ENCODE data around the gene GCH1.

GCH1 gene

DNA sequence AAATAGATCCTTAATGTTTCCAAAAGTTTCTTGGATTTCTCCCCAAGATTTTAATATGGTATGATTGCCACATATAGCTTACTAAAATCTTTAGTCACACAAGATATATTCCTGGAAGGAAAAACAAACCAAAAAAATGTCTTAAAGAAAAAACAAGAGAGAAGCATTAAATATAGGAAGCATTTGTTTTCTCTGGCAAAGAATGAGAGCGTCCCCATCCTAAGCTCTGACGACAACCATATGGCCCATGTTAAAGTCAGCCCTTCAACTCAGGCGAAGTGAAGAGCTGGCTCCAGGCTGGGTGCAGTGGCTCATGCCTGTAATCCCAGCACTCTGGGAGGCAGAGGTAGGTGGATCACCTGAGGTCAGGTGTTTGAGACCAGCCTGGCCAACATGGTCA is 35.6 kb downstream of the GCH1 start:
- Histone ChIP-seq H3K4me1 (ENCODE audit: insufficient read depth, low read length) (no peaks in the 10 kb centered on the region), H3K9ac (ENCODE audit: low read depth, low read length) (no peak overlapping the region), H3K9me3 (ENCODE audit: control insufficient read depth, insufficient read depth, low read length) (no peaks in the 10 kb centered on the region), H3K36me3 (ENCODE audit: insufficient read depth, low read length) (no peaks in the 10 kb centered on the region)

GRCh38 chr14:54866588-54866987 is 36.0 kb downstream of the GCH1 start:
- Histone ChIP-seq H3K36me3 (ENCODE audit: insufficient read depth, low read length) (no peaks in the 10 kb centered on the region), H3K9me3 (ENCODE audit: control insufficient read depth, insufficient read depth, low read length) (no peaks in the 10 kb centered on the region), H3K9ac (ENCODE audit: low read depth, low read length) (no peak overlapping the region), H3K4me1 (ENCODE audit: insufficient read depth, low read length) (no peaks in the 10 kb centered on the region)

GRCh38 chr14:54864526-54864925 is 38.1 kb downstream of the GCH1 start:
- H3K36me3 ChIP-seq (ENCODE audit: insufficient read depth, low read length), result no peaks in the 10 kb centered on the region
- no peaks in the 10 kb centered on the region for H3K4me1 ChIP-seq (ENCODE audit: insufficient read depth, low read length)
- H3K9ac ChIP-seq (ENCODE audit: low read depth, low read length), result no peak overlapping the region
- no peaks in the 10 kb centered on the region for H3K9me3 ChIP-seq (ENCODE audit: control insufficient read depth, insufficient read depth, low read length)

DNA sequence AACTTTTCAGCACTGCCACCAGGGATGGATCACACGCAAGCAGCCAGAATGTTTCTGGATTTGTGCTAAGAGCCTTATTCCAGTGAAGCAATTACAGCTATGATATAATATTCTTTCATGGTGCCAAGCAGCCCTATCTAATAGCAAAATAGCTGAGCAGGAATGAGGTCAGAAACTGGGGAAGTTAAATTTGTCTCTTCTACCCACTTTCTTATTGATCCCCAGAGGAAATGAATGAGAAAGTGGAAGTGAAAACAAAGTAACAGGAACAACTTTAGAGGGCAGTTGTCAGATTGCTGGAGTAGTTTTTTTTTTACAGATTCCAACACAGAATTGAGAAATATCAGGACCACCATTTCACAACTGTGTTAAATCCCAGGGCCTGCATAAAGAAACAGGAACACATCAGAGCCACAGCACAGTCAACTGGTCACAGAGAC is 44.8 kb downstream of the GCH1 start:
- H3K9me3 ChIP-seq (ENCODE audit: control insufficient read depth, insufficient read depth, low read length), result no peaks in the 10 kb centered on the region
- no peaks in the 10 kb centered on the region; the same call in 1 of the 2 replicates for H3K4me1 ChIP-seq (ENCODE audit: insufficient read depth, low read length)
- H3K9ac ChIP-seq (ENCODE audit: low read depth, low read length), result no peak overlapping the region
- H3K36me3 ChIP-seq (ENCODE audit: insufficient read depth, low read length), result no peaks in the 10 kb centered on the region

GRCh38 chr14:54856152-54856551 is 46.5 kb downstream of the GCH1 start:
- no peaks in the 10 kb centered on the region for H3K36me3 ChIP-seq (ENCODE audit: insufficient read depth, low read length)
- no peaks in the 10 kb centered on the region for H3K9me3 ChIP-seq (ENCODE audit: control insufficient read depth, insufficient read depth, low read length)
- no peak overlapping the region for H3K9ac ChIP-seq (ENCODE audit: low read depth, low read length)
- no peaks in the 10 kb centered on the region; the same call in 1 of the 2 replicates for H3K4me1 ChIP-seq (ENCODE audit: insufficient read depth, low read length)

DNA sequence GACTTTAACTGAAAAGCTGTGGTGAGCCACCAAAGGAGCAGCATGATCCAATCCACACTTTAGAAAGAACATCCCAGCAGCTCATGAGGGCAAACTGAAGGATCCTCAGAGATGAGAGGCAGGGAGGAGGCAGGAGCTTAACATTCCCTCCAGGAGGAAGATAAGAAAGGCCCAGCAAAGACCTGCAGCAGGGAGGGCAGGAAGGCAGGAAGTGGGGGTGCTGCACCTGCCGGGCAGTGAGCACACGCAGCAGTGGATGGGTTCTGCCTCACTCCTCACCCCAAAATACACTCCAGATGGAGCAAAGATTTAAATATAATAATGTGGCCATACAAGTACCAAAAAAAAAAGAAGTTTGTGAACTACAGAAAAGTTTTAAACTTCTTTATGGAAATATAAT is 48.4 kb downstream of the GCH1 start:
- Histone ChIP-seq H3K9ac (ENCODE audit: low read depth, low read length) (no peak overlapping the region), H3K36me3 (ENCODE audit: insufficient read depth, low read length) (no peaks in the 10 kb centered on the region), H3K4me1 (ENCODE audit: insufficient read depth, low read length) (no peaks in the 10 kb centered on the region; the same call in 1 of the 2 replicates), H3K9me3 (ENCODE audit: control insufficient read depth, insufficient read depth, low read length) (no peaks in the 10 kb centered on the region)

DNA sequence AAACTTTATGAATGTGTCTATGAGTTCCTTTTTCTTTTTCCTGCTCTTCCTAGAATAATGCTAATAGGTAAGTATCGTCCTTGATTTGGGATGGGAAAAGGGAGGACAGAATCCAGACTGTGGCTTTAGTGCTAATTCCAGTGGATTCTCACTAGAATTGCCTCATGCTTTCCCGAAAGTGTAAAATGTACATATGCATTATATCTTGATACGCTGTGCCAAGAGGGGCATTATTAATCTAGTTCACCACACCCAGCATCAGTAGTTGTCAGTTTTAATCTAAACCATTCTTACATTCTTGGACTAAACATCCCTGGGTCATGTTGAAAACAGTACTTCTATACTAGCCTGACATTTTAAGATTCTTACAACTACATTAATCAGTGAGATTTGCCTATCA is 49.3 kb downstream of the GCH1 start:
- Histone ChIP-seq H3K36me3 (ENCODE audit: insufficient read depth, low read length) (no peaks in the 10 kb centered on the region), H3K9ac (ENCODE audit: low read depth, low read length) (no peak overlapping the region), H3K4me1 (ENCODE audit: insufficient read depth, low read length) (no peaks in the 10 kb centered on the region; the same call in 1 of the 2 replicates), H3K9me3 (ENCODE audit: control insufficient read depth, insufficient read depth, low read length) (no peaks in the 10 kb centered on the region)

GRCh38 chr14:54852215-54852614 is 50.4 kb downstream of the GCH1 start:
- H3K36me3 ChIP-seq (ENCODE audit: insufficient read depth, low read length), result no peaks in the 10 kb centered on the region
- H3K4me1 ChIP-seq (ENCODE audit: insufficient read depth, low read length), result no peaks in the 10 kb centered on the region; the same call in 1 of the 2 replicates
- no peak overlapping the region for H3K9ac ChIP-seq (ENCODE audit: low read depth, low read length)
- no peaks in the 10 kb centered on the region for H3K9me3 ChIP-seq (ENCODE audit: control insufficient read depth, insufficient read depth, low read length)

GRCh38 chr14:54848910-54849309 is 53.7 kb downstream of the GCH1 start:
- Histone ChIP-seq H3K9me3 (ENCODE audit: control insufficient read depth, insufficient read depth, low read length) (no peaks in the 10 kb centered on the region), H3K9ac (ENCODE audit: low read depth, low read length) (no peak overlapping the region), H3K4me1 (ENCODE audit: insufficient read depth, low read length) (no peaks in the 10 kb centered on the region; the same call in 1 of the 2 replicates), H3K36me3 (ENCODE audit: insufficient read depth, low read length) (no peaks in the 10 kb centered on the region)

DNA sequence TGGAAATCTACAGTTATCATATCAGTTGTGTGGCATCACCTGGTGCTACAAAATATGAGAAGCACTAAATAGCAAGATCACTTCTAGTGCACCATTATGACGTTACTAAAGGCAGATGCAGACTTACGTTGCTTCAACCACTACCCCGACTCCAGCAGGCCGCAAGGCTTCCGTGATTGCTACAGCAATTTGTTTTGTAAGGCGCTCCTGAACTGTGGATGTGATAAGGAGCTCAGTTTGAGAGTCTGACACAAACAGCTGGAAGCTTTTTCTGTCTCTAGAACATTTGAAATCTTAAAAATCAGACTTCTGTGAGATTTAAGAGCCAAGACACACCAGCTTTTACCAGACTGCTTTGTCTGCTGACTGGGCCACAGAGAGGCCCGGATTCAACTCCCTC is 57.0 kb downstream of the GCH1 start:
- no peaks in the 10 kb centered on the region for H3K36me3 ChIP-seq (ENCODE audit: insufficient read depth, low read length)
- H3K9me3 ChIP-seq (ENCODE audit: control insufficient read depth, insufficient read depth, low read length), result no peaks in the 10 kb centered on the region
- H3K4me1 ChIP-seq (ENCODE audit: insufficient read depth, low read length), result no peaks in the 10 kb centered on the region
- no peak overlapping the region for H3K9ac ChIP-seq (ENCODE audit: low read depth, low read length)

DNA sequence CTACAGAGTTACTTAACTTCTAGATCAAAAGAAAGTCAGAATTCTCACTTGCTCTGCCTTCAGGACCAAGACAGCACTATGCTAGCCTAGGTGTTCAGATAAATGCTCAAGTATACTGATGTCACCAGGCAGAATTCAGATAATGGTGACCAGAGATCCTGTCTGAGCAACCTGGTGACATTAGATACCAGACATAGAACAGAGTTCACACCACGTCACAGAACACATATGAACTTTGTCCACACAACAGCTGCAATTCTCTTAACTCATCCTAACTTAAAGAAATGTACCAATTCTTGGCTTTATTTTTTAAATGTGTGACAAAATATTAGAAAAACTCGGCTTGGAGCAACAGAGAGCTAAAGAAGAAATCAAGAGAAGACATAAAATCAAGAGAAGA is 58.1 kb downstream of the GCH1 start:
- Histone ChIP-seq H3K4me1 (ENCODE audit: insufficient read depth, low read length) (no peaks in the 10 kb centered on the region), H3K36me3 (ENCODE audit: insufficient read depth, low read length) (no peaks in the 10 kb centered on the region), H3K9ac (ENCODE audit: low read depth, low read length) (no peak overlapping the region), H3K9me3 (ENCODE audit: control insufficient read depth, insufficient read depth, low read length) (no peaks in the 10 kb centered on the region)

- H3K9ac ChIP-seq (ENCODE audit: low read depth, low read length), result no peak overlapping the region
- H3K36me3 ChIP-seq (ENCODE audit: insufficient read depth, low read length), result no peaks in the 10 kb centered on the region
- no peaks in the 10 kb centered on the region for H3K4me1 ChIP-seq (ENCODE audit: insufficient read depth, low read length)
- H3K9me3 ChIP-seq (ENCODE audit: control insufficient read depth, insufficient read depth, low read length), result no peaks in the 10 kb centered on the region
Measured at GRCh38 chr14:54840798-54841197, 61.8 kb downstream of the GCH1 start.

- Histone ChIP-seq H3K9me3 (ENCODE audit: control insufficient read depth, insufficient read depth, low read length) (no peaks in the 10 kb centered on the region), H3K4me1 (ENCODE audit: insufficient read depth, low read length) (no peaks in the 10 kb centered on the region), H3K36me3 (ENCODE audit: insufficient read depth, low read length) (no peaks in the 10 kb centered on the region), H3K9ac (ENCODE audit: low read depth, low read length) (no peak overlapping the region)
Measured at GRCh38 chr14:54840336-54840735, 62.3 kb downstream of the GCH1 start.

DNA sequence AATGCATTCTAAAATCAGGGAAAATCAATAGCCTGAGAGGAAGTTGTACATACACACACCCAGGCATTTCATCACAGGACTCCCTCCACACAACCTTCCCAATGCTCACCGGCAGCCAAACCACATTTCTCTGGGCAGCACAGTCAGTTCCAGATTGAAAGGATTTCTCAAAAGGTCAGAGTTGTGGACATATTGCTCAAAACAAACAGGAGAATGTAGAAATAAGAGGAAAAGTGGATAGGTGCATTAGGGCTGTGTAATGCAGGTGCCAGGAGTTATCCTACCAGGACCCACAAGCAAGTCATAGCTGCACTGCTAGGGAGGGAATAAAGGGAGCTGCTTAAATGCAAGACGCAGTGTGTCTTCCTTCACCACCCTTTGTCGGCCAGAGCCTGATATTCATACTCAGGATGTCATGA is 62.9 kb downstream of the GCH1 start:
- H3K36me3 ChIP-seq (ENCODE audit: insufficient read depth, low read length), result no peaks in the 10 kb centered on the region
- H3K9me3 ChIP-seq (ENCODE audit: control insufficient read depth, insufficient read depth, low read length), result no peaks in the 10 kb centered on the region
- no peaks in the 10 kb centered on the region for H3K4me1 ChIP-seq (ENCODE audit: insufficient read depth, low read length)
- no peak overlapping the region for H3K9ac ChIP-seq (ENCODE audit: low read depth, low read length)

DNA sequence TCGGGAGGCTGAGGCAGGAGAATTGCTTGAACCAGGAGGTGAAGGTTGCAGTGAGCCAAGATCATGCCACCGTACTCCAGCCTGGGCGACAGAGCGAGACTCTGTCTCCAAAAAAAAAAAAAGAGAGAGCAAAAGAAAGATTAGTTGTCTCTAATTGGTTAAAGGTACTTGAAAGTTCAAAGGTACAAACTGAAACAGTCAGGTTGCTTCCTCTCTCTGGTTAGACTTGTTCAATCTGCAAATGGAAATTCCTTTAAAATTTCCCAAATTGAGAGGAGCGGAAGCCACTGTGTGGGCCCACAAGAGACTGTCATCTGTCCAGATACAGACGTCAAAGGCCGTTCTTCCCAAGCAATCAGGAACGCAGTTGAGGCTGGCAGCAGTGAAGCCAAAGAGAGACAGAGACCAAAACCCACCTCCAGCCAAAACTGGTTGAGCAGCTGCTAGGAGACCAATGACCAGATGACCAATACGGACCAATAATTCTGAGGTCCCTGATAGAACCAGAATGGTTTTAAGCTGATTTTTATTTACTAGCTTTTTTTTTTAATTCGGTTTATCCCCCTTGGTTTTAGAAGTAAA is 63.6 kb downstream of the GCH1 start:
- H3K4me1 ChIP-seq (ENCODE audit: insufficient read depth, low read length), result no peaks in the 10 kb centered on the region
- no peak overlapping the region for H3K9ac ChIP-seq (ENCODE audit: low read depth, low read length)
- no peaks in the 10 kb centered on the region for H3K36me3 ChIP-seq (ENCODE audit: insufficient read depth, low read length)
- no peaks in the 10 kb centered on the region for H3K9me3 ChIP-seq (ENCODE audit: control insufficient read depth, insufficient read depth, low read length)
